HG02759 (cell line): Measurements from ENCODE around the gene MEIOSIN.
"Not testable (repeated sequence)": the region's sequence is repeated elsewhere in the genome, so short reads cannot be mapped to it uniquely, and the experiment has no call there.

ENCODE experiments used
- ATAC-seq: cut with Tn5 transposase; IDR thresholded peaks from one replicate; pipeline ENCODE4 v1.9.1; 2021; ENCODE audit warnings: mild to moderate bottlenecking, moderate library complexity; ENCODE audit not compliant: unreplicated experiment

MEIOSIN gene

GRCh38 chr19:45793876-45794275 is 60.6 kb downstream of the MEIOSIN start:
- ATAC-seq: no peak

GRCh38 chr19:45794627-45795026 is 61.4 kb downstream of the MEIOSIN start:
- no peak for ATAC-seq

GRCh38 chr19:45798995-45799517 is 65.8 kb downstream of the MEIOSIN start:
- no peak for ATAC-seq

GRCh38 chr19:45799541-45799940 is 66.3 kb downstream of the MEIOSIN start:
- not testable (repeated sequence) for ATAC-seq

GRCh38 chr19:45800070-45800553 is 66.9 kb downstream of the MEIOSIN start:
- no peak for ATAC-seq

GRCh38 chr19:45801603-45802175 is 68.5 kb downstream of the MEIOSIN start:
- no peak for ATAC-seq

GRCh38 chr19:45804140-45804958 is 71.1 kb downstream of the MEIOSIN start:
- no peak for ATAC-seq

GRCh38 chr19:45804959-45805230 is 71.7 kb downstream of the MEIOSIN start:
- ATAC-seq: no peak

- no peak for ATAC-seq
Observed at GRCh38 chr19:45805719-45806118, 72.5 kb downstream of the MEIOSIN start.

GRCh38 chr19:45809643-45810159 is 76.5 kb downstream of the MEIOSIN start:
- no peak for ATAC-seq

- no peak for ATAC-seq
Observed at GRCh38 chr19:45812297-45812696, 79.1 kb downstream of the MEIOSIN start.
